Karpas-422 (cell line): ENCODE data around the gene TTYH3. TPM values are rescaled to one million over a fixed set of nuclear protein-coding genes. Genes with fewer than 3 reads are reported as not detected.
A peak's percentile ranks its signal among the peaks of the same experiment; 100 is the strongest.

Experiments used
- DNase-seq: peaks from one replicate; pipeline ENCODE4 v3.0.0-alpha.2; 2015
- H2AFZ ChIP-seq: fragments of 200-600 bp; sonication (generic); 2 replicates; pipeline ENCODE4 v1.6.1; 2014; ENCODE audit warnings: antibody characterized with exemption, low read length, mixed read lengths
- H3K27ac ChIP-seq: fragments of 200-600 bp; sonication (generic); 2 replicates; pipeline ENCODE4 v1.5.1; 2014; ENCODE audit warnings: mild to moderate bottlenecking, low read length, moderate library complexity
- H3K27me3 ChIP-seq: fragments of 200-600 bp; sonication (generic); 2 replicates; pipeline ENCODE4 v1.6.1; 2014; ENCODE audit warnings: low read length, mixed read lengths
- H3K36me3 ChIP-seq: fragments of 200-600 bp; sonication (generic); 2 replicates; pipeline ENCODE4 v1.6.1; 2014; ENCODE audit warnings: low read length, mixed read lengths; ENCODE audit not compliant: insufficient read depth
- H3K4me1 ChIP-seq: fragments of 200-600 bp; sonication (generic); 2 replicates; pipeline ENCODE4 v1.6.1; 2014; ENCODE audit warnings: mild to moderate bottlenecking, low read length, mixed read lengths
- H3K4me2 ChIP-seq: fragments of 200-600 bp; sonication (generic); 2 replicates; pipeline ENCODE4 v1.6.1; 2014; ENCODE audit warnings: low read length, low read depth, mild to moderate bottlenecking; ENCODE audit not compliant: poor library complexity, severe bottlenecking
- H3K4me3 ChIP-seq: fragments of 200-600 bp; sonication (generic); 2 replicates; pipeline ENCODE4 v1.5.1; 2014; ENCODE audit warnings: mild to moderate bottlenecking, antibody characterized with exemption, low read length, mixed read lengths
- H3K79me2 ChIP-seq: fragments of 200-600 bp; sonication (generic); 2 replicates; pipeline ENCODE4 v1.6.1; 2014; ENCODE audit warnings: mild to moderate bottlenecking, low read length, mixed read lengths
- H3K9ac ChIP-seq: fragments of 200-600 bp; sonication (generic); 2 replicates; pipeline ENCODE4 v1.6.0; 2014; ENCODE audit warnings: low read length
- H3K9me2 ChIP-seq: fragments of 200-600 bp; sonication (generic), shearing (Covaris generic); replicated peaks from 2 replicates; pipeline ENCODE4 v1.6.0; 2014; ENCODE audit warnings: mild to moderate bottlenecking, low read length, moderate library complexity; ENCODE audit not compliant: insufficient read depth
- H3K9me3 ChIP-seq: fragments of 300-700, 200-600 bp; sonication (generic); 2 replicates; pipeline ENCODE4 v1.6.1; 2014; ENCODE audit warnings: low read length, mixed read lengths
- H4K20me1 ChIP-seq: fragments of 200-600 bp; sonication (generic); 2 replicates; pipeline ENCODE4 v1.6.1; 2014; ENCODE audit warnings: mild to moderate bottlenecking, antibody characterized with exemption, low read length, low read depth; ENCODE audit not compliant: insufficient read depth
- total RNA-seq: library from RNA; depleted of rRNA; stranded (reverse); fragments of >200 nt; shearing (Covaris generic); gene quantifications from 2 replicates; pipeline ENCODE4 v1.2.3, GENCODE V29; 2014; ENCODE audit warnings: low replicate concordance

Gene TTYH3
- total RNA-seq, 1 experiment from 2014 or later: 0.37 TPM

- H3K79me2 ChIP-seq: no peaks in the 10 kb centered on the region
- H3K9me2 ChIP-seq: no peaks in the 10 kb centered on the region
- H2AFZ ChIP-seq: no peak overlapping the region
- H3K4me2 ChIP-seq: no peak overlapping the region
- peaks cover 15% of the 10 kb centered on the region for H3K4me1 ChIP-seq
- no peak overlapping the region for H3K9ac ChIP-seq
- peaks cover 3% of the 10 kb centered on the region; the same call in 1 of the 2 replicates for H4K20me1 ChIP-seq
- H3K4me3 ChIP-seq: no peak overlapping the region
- H3K9me3 ChIP-seq: no peaks in the 10 kb centered on the region
- H3K27me3 ChIP-seq: no peaks in the 10 kb centered on the region
- H3K36me3 ChIP-seq: no peaks in the 10 kb centered on the region
- no peak for DNase-seq
- H3K27ac ChIP-seq: no peak overlapping the region
These were observed 8.7 kb downstream of the TTYH3 start for GRCh38 chr7:2640482-2640830.

GRCh38 chr7:2640846-2641316 lies 9.1 kb downstream of the TTYH3 start:
- H3K9me2 ChIP-seq: no peaks in the 10 kb centered on the region
- peaks cover 3% of the 10 kb centered on the region; the same call in 1 of the 2 replicates for H4K20me1 ChIP-seq
- H3K4me2 ChIP-seq: no peak overlapping the region
- no peaks in the 10 kb centered on the region for H3K36me3 ChIP-seq
- H3K9me3 ChIP-seq: no peaks in the 10 kb centered on the region
- no peak for DNase-seq
- H3K27me3 ChIP-seq: no peaks in the 10 kb centered on the region
- H2AFZ ChIP-seq: no peak overlapping the region
- H3K4me3 ChIP-seq: no peak overlapping the region
- no peak overlapping the region for H3K27ac ChIP-seq
- H3K9ac ChIP-seq: no peak overlapping the region
- H3K4me1 ChIP-seq: peaks cover 17% of the 10 kb centered on the region
- no peaks in the 10 kb centered on the region for H3K79me2 ChIP-seq

- no peaks in the 10 kb centered on the region for H3K9me2 ChIP-seq
- H3K4me3 ChIP-seq: no peak overlapping the region
- H3K27ac ChIP-seq: no peak overlapping the region
- H3K9me3 ChIP-seq: no peaks in the 10 kb centered on the region
- H2AFZ ChIP-seq: no peak overlapping the region
- H3K9ac ChIP-seq: no peak overlapping the region
- H3K4me2 ChIP-seq: no peak overlapping the region
- no peaks in the 10 kb centered on the region for H3K36me3 ChIP-seq
- H3K79me2 ChIP-seq: no peaks in the 10 kb centered on the region
- H4K20me1 ChIP-seq: peaks cover 3% of the 10 kb centered on the region; the same call in 1 of the 2 replicates
- DNase-seq: no peak
- H3K4me1 ChIP-seq: peaks cover 17% of the 10 kb centered on the region
- no peaks in the 10 kb centered on the region for H3K27me3 ChIP-seq
These were observed 9.9 kb downstream of the TTYH3 start for GRCh38 chr7:2641406-2642393.

GRCh38 chr7:2643386-2644219 lies 11.8 kb downstream of the TTYH3 start:
- no peak overlapping the region for H2AFZ ChIP-seq
- no peak overlapping the region for H3K4me3 ChIP-seq
- no peaks in the 10 kb centered on the region for H3K79me2 ChIP-seq
- no peaks in the 10 kb centered on the region for H3K36me3 ChIP-seq
- peak; percentile 77 for DNase-seq
- H4K20me1 ChIP-seq: peaks cover 3% of the 10 kb centered on the region; the same call in 1 of the 2 replicates
- peaks cover 13% of the 10 kb centered on the region for H3K4me1 ChIP-seq
- H3K4me2 ChIP-seq: no peak overlapping the region
- no peak overlapping the region for H3K27ac ChIP-seq
- H3K9ac ChIP-seq: no peak overlapping the region
- no peaks in the 10 kb centered on the region for H3K9me2 ChIP-seq
- no peaks in the 10 kb centered on the region for H3K27me3 ChIP-seq
- no peaks in the 10 kb centered on the region for H3K9me3 ChIP-seq

GRCh38 chr7:2644220-2644561 lies 12.4 kb downstream of the TTYH3 start:
- Histone ChIP-seq H3K9ac (no peak overlapping the region), H3K27me3 (no peaks in the 10 kb centered on the region), H3K4me2 (no peak overlapping the region), H3K9me2 (no peaks in the 10 kb centered on the region), H3K9me3 (no peaks in the 10 kb centered on the region), H3K36me3 (no peaks in the 10 kb centered on the region), H2AFZ (no peak overlapping the region), H3K4me1 (peaks cover 13% of the 10 kb centered on the region), H3K4me3 (no peak overlapping the region), H4K20me1 (peaks cover 3% of the 10 kb centered on the region; the same call in 1 of the 2 replicates), H3K79me2 (no peaks in the 10 kb centered on the region), H3K27ac (no peak overlapping the region)
- no peak for DNase-seq

- H2AFZ ChIP-seq: peak overlapping the region; percentile 89; the same call in 1 of the 2 replicates
- H3K9ac ChIP-seq: peak overlapping the region; percentile 57
- H4K20me1 ChIP-seq: peaks cover 3% of the 10 kb centered on the region; the same call in 1 of the 2 replicates
- H3K79me2 ChIP-seq: no peaks in the 10 kb centered on the region
- peak overlapping the region; percentile 51; the same call in 1 of the 2 replicates for H3K4me3 ChIP-seq
- no peaks in the 10 kb centered on the region for H3K9me3 ChIP-seq
- H3K27me3 ChIP-seq: no peaks in the 10 kb centered on the region
- no peak overlapping the region for H3K27ac ChIP-seq
- no peaks in the 10 kb centered on the region for H3K9me2 ChIP-seq
- peaks cover 13% of the 10 kb centered on the region for H3K4me1 ChIP-seq
- peak overlapping the region; percentile 64 for H3K4me2 ChIP-seq
- no peak for DNase-seq
- no peaks in the 10 kb centered on the region for H3K36me3 ChIP-seq
These were observed 12.9 kb downstream of the TTYH3 start for GRCh38 chr7:2644562-2645273.

- no peaks in the 10 kb centered on the region for H3K79me2 ChIP-seq
These were observed 13.6 kb downstream of the TTYH3 start for GRCh38 chr7:2645274-2645868.

More at GRCh38 chr7:2645274-2645868, 13.6 kb downstream of the TTYH3 start:
- H3K4me2 ChIP-seq: peak overlapping the region; percentile 64
- H3K4me1 ChIP-seq: peaks cover 13% of the 10 kb centered on the region
- H3K4me3 ChIP-seq: peak overlapping the region; percentile 51; the same call in 1 of the 2 replicates
- H3K9me2 ChIP-seq: no peaks in the 10 kb centered on the region
- no peak overlapping the region for H3K27ac ChIP-seq
- peak overlapping the region; percentile 89; the same call in 1 of the 2 replicates for H2AFZ ChIP-seq
- H3K36me3 ChIP-seq: no peaks in the 10 kb centered on the region
- H3K9me3 ChIP-seq: no peaks in the 10 kb centered on the region
- H4K20me1 ChIP-seq: peaks cover 3% of the 10 kb centered on the region; the same call in 1 of the 2 replicates
- DNase-seq: peak; percentile 72
- no peaks in the 10 kb centered on the region for H3K27me3 ChIP-seq
- H3K9ac ChIP-seq: peak overlapping the region; percentile 57
